Neural crest cell (in vitro differentiated cells): ENCODE data around the gene FNDC11. TPM values are rescaled to one million over a fixed set of nuclear protein-coding genes. Genes with fewer than 3 reads are reported as not detected.

ENCODE experiments used
- DNase-seq: peaks from one replicate; pipeline ENCODE4 v3.0.0; 2021; ENCODE audit warnings: low read depth, mixed read lengths, low spot score
- H3K27ac Mint-ChIP-seq: one replicate; pipeline ENCODE4 v1.8.0; 2021; ENCODE audit warnings: mild to moderate bottlenecking, mixed read lengths; ENCODE audit not compliant: unreplicated experiment
- H3K27me3 Mint-ChIP-seq: 2 replicates; pipeline ENCODE4 v1.8.0; 2021; ENCODE audit warnings: low read depth, mild to moderate bottlenecking, mixed read lengths
- H3K36me3 Mint-ChIP-seq: 2 replicates; pipeline ENCODE4 v1.8.0; 2021; ENCODE audit warnings: low read depth, mild to moderate bottlenecking, mixed read lengths
- H3K4me1 Mint-ChIP-seq: 2 replicates; pipeline ENCODE4 v1.8.0; 2021; ENCODE audit warnings: mixed read lengths
- H3K4me3 Mint-ChIP-seq: one replicate; pipeline ENCODE4 v1.8.0; 2021; ENCODE audit warnings: mild to moderate bottlenecking, mixed read lengths
- H3K9me3 Mint-ChIP-seq: 2 replicates; pipeline ENCODE4 v1.8.0; 2021; ENCODE audit warnings: mixed read lengths
- total RNA-seq: library from RNA; stranded (reverse); gene quantifications from 2 replicates; pipeline ENCODE4 v1.2.1, GENCODE V29; 2021
- TF ChIP-seq, protein P1 (sequence below): fragments of 200-600 bp; sonication (generic); conservative IDR thresholded peaks from 2 replicates; pipeline ENCODE4 v1.5.0; 2021; ENCODE audit warnings: antibody characterized with exemption, mild to moderate bottlenecking

Gene FNDC11
- total RNA-seq, 1 donor from 2014 or later = 1.9 TPM

DNA sequence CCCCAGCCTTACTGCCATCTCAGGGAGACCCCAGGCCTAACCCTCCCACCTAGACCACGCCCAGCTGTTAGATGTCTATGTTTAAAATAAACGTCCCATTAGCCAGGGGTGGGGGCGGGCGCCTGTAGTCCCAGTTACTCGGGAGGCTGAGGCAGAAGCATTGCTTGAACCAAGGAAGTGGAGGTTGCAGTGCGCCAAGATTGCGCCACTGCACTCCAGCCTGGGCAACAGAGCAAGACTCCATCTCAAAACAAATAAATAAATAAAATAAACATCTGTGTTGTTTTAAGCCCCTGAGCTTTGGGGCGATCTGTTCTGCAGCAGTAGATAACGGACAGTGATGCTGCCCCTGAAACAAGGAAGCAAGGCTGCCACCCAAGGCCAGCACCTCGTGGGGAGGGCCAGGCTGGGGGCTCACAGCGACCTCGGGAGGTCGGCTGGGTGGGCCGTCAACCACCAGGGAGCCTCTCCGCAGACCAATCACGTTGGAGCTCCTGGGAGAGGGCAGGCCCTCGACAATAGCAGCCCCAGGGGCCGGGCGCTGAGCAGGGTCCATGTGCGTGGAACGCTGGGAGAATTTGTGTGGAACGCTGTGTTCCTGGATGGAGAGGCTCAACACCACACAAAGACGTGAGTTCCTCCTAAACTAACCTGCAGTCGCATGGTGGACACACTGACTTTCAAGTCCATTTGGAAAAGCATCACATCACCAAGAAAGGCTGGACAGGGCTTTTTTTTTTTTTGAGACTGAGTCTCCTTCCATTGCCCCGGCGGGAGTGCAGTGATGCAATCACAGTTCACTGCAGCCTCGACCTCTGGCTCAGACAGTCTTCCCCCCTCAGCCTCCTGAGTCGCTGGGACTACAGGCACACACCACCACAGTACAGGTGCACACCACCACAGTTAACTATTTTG, 21.1 kb downstream of the FNDC11 start:
- DNase-seq = no peak
- TF ChIP-seq, protein P1, sequence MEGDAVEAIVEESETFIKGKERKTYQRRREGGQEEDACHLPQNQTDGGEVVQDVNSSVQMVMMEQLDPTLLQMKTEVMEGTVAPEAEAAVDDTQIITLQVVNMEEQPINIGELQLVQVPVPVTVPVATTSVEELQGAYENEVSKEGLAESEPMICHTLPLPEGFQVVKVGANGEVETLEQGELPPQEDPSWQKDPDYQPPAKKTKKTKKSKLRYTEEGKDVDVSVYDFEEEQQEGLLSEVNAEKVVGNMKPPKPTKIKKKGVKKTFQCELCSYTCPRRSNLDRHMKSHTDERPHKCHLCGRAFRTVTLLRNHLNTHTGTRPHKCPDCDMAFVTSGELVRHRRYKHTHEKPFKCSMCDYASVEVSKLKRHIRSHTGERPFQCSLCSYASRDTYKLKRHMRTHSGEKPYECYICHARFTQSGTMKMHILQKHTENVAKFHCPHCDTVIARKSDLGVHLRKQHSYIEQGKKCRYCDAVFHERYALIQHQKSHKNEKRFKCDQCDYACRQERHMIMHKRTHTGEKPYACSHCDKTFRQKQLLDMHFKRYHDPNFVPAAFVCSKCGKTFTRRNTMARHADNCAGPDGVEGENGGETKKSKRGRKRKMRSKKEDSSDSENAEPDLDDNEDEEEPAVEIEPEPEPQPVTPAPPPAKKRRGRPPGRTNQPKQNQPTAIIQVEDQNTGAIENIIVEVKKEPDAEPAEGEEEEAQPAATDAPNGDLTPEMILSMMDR = no peak
- Mint-ChIP-seq H3K9me3 (no peaks in the 10 kb centered on the region), H3K36me3 (no peaks in the 10 kb centered on the region), H3K4me3 (peak overlapping the region; percentile 75), H3K27me3 (no peaks in the 10 kb centered on the region), H3K4me1 (peaks cover 7% of the 10 kb centered on the region), H3K27ac (no peak overlapping the region)

DNA sequence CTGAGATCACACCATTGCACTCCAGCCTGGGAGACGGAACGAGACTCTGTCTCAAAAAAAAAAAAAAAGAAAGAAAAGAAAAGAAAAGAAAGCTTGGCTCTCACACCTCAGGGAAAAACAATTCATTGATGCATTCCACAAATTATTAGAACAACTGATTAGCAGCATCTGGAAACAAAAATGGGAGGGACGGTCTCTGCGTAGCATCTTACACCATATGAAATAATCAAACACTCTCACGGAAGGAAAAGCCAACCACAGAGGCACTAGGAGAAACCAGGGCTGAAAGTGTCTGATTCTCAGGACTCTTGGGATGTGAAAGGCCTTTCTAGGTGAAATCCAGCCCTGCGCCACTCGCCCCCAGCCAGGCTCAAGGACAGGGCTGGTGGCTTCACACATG, 22.4 kb downstream of the FNDC11 start:
- DNase-seq = no peak
- Mint-ChIP-seq H3K27me3 (no peaks in the 10 kb centered on the region), H3K4me1 (peaks cover 7% of the 10 kb centered on the region), H3K36me3 (no peaks in the 10 kb centered on the region), H3K27ac (peak overlapping the region; percentile 28), H3K9me3 (no peaks in the 10 kb centered on the region), H3K4me3 (peak overlapping the region; percentile 68)
- TF ChIP-seq, protein P1 = no peak

DNA sequence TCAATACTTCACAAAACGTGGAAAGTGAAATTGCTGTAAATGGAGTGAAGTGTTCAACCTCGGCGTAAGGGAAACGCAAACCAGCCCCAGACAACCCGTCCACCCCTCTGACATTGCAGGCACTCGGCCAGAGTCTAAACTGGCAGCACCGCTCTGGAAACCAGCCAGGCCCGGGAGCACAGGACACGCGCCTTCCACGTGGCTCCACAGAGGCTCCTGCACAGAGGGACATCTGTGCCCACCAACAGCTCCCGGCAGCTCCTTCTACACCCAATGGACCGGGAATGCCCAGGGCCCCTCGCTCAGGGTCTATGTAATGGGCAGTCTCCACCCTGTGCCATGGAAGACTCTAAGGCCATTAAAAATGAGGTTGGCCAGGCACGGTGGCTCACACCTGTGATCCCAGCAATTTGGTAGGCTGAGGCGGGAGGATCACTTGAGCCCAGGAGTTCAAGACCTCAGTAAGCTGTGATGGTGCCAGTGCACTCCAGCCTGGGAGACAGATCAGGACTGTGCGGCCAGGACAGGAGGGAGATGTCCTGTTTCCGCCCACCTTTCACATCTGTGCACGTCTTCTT, 23.4 kb downstream of the FNDC11 start:
- Mint-ChIP-seq H3K4me3 (no peak overlapping the region), H3K4me1 (peaks cover 7% of the 10 kb centered on the region), H3K27ac (no peak overlapping the region), H3K27me3 (no peaks in the 10 kb centered on the region), H3K9me3 (no peaks in the 10 kb centered on the region), H3K36me3 (no peaks in the 10 kb centered on the region)
- TF ChIP-seq, protein P1 = no peak
- no peak for DNase-seq

DNA sequence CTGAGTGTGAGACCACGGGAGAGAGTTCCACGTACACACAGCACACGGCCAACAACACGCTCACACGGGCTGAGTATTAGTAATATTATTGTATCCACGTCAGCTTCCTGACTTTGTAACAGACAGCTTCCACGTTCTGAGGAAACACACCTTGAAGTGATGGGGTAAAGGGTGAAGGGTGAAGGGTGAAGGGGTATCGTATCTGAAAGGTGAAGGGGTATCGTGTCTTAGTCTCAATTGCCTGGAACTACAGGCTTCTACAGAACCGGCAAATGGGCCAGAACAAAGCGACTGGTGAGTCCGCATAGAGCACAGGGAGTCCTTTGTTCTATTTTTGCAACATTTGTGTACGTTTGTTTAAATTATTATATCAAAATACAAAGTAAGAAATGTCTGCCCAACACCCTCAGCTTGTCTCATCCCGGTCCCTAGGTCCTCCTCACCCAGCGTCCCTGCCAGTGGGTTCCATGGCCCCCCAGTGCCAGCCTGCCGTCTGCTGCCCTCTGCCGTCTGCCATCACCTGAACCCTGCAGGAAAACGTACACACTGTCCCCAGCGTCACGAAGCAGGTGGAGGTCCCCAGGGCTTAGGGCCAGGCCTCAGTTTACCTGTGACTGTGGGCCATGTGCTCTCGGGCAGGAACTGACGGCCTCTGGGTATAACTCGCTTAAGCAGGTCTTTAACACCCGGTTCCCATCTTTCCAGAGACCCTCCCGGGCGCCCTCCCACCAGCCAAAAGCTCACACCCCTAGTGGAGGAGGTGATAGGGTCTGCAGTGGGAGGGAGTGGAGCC, 24.5 kb downstream of the FNDC11 start:
- Mint-ChIP-seq H3K9me3 (no peaks in the 10 kb centered on the region), H3K4me1 (peaks cover 14% of the 10 kb centered on the region), H3K27ac (peak overlapping the region; percentile 62), H3K36me3 (no peaks in the 10 kb centered on the region), H3K27me3 (no peaks in the 10 kb centered on the region), H3K4me3 (no peak overlapping the region)
- TF ChIP-seq, protein P1 = no peak
- DNase-seq = no peak

DNA sequence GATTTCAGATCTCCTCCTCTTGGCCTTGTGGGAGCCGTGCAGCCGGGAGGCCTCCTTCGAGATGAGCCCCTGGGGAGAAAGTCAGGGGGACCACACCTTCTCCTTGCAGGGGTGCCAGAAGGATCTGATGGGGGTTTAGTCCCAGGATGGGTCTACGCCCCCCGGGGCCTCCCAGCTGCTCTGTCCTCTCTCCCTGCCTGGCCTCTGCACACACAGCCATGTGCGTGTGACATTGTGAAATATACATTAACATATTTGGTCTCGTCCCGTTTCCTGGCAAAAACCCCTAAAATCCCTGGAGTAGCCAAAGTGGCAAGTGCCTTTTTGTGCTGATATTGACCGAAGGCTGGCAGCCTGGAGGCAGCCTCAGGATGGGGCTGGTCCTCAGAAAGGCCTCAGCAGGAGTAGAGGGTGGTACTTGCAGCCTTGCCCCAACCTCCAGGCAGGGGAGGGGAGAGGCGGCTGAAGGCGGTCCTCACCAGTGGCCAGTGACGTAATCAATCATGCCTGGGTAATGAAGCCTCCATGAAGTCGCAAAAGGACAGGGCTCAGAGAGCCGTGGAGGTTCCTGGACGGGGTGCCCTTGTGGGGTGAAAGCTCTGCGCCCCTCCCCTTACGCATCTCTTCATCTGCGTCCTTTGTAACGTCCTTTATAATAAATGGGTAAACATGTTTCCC, 25.2 kb downstream of the FNDC11 start:
- Mint-ChIP-seq H3K36me3 (no peaks in the 10 kb centered on the region), H3K9me3 (no peaks in the 10 kb centered on the region), H3K27ac (no peak overlapping the region), H3K4me1 (peaks cover 14% of the 10 kb centered on the region), H3K27me3 (no peaks in the 10 kb centered on the region), H3K4me3 (peak overlapping the region; percentile 23)
- no peak for DNase-seq
- TF ChIP-seq, protein P1 = no peak
